Heart left ventricle (tissue), 16 donors: Measurements from ENCODE around the gene GSG1L. TPM values are rescaled to one million over a fixed set of nuclear protein-coding genes. Genes with fewer than 3 reads are reported as not detected.

Experiments used
- ATAC-seq, 4 donors: fragments of 200-7000 bp; cut with Tn5 transposase; one replicate each; pipeline ENCODE4 v1.9.1; 2020 to 2022; ENCODE audit warnings: moderate library complexity in 4 of 4, mild to moderate bottlenecking in 3 of 4, moderate number of reproducible peaks in 1 of 4
- DNase-seq, 5 donors: peaks; one replicate each; pipeline ENCODE4 v3.0.0-alpha.2; 2020
- H3K27ac ChIP-seq, 12 donors: fragments of 200-600 bp; sonication (generic) in 4 of 12; one replicate each; pipeline versions ENCODE4 v1.5.0 to v1.8.0; 2016 to 2022; ENCODE audit warnings: mild to moderate bottlenecking in 2 of 12
- H3K27me3 ChIP-seq, 9 donors: fragments of 200-600 bp; sonication (generic) in 2 of 9; one replicate each; pipeline versions ENCODE4 v1.5.1 to v1.8.0; 2016 to 2022; ENCODE audit warnings: mild to moderate bottlenecking in 3 of 9
- H3K36me3 ChIP-seq, 9 donors: fragments of 200-600 bp; sonication (generic) in 2 of 9; one replicate each; pipeline versions ENCODE4 v1.5.0 to v1.8.0; 2018 to 2022; ENCODE audit warnings: mild to moderate bottlenecking in 2 of 9
- H3K4me1 ChIP-seq, 12 donors: fragments of 200-600 bp; sonication (generic) in 4 of 12; one replicate each; pipeline versions ENCODE4 v1.5.0 to v1.8.0; 2016 to 2022; ENCODE audit warnings: mild to moderate bottlenecking in 3 of 12
- H3K4me3 ChIP-seq, 12 donors: fragments of 200-600 bp; sonication (generic) in 4 of 12; one replicate each; pipeline versions ENCODE4 v1.5.0 to v1.8.0; 2017 to 2022; ENCODE audit warnings: mild to moderate bottlenecking in 9 of 12, moderate library complexity in 4 of 12
- H3K9me3 ChIP-seq, 12 donors: fragments of 200-600 bp; sonication (generic) in 4 of 12; one replicate each; pipeline versions ENCODE4 v1.5.0 to v1.8.0; 2016 to 2022; ENCODE audit warnings: mild to moderate bottlenecking in 1 of 12
- POLR2A ChIP-seq, 2 donors: fragments of 450-650 bp; IDR thresholded peaks; one replicate each; pipeline ENCODE4 v1.6.1; 2017; ENCODE audit warnings: antibody characterized with exemption in 2 of 2, mild to moderate bottlenecking in 2 of 2, moderate library complexity in 2 of 2
- WGBS, 4 donors: extraction: QIAGEN DNeasy Blood & Tissue Kit in 2 of 4; methylation state at CpG; one replicate each; pipeline versions ENCODE4 v1.1.5 to v1.1.7; 2013 to 2018; 5-methylcytosine and 5-hydroxymethylcytosine counted together
- intact Hi-C, 10 donors: fragments of 100-400 bp; cut with DNase I; formaldehyde crosslinking; loops; one replicate each; pipeline versions ENCODE4 v1.11.1 to v1.14.2; 2022
- polyA plus RNA-seq, 2 donors: library from polyadenylated mRNA; stranded (reverse); fragments of 200-250 nt; gene quantifications; one replicate each; pipeline ENCODE4 v1.2.3, GENCODE V29; 2013
- total RNA-seq, 9 donors: library from RNA; depleted of rRNA in 2 of 9; stranded (reverse); fragments of >200 nt in 2 of 9; fragmentation: NEBNext Ultra II Directional in 3 of 9; extraction: Animal tissue kit (Norgen Biotek cat#: 25700) in 3 of 9; gene quantifications; one replicate each; pipeline versions ENCODE4 v1.1.0 to v1.2.4, GENCODE V29; 2016 to 2023
- TF ChIP-seq, protein P1 (sequence below), 12 donors: fragments of 200-600 bp; sonication (generic) in 4 of 12; IDR thresholded peaks; one replicate each; pipeline versions ENCODE4 v1.5.0 to v1.8.0; 2018 to 2022; ENCODE audit warnings: antibody characterized with exemption in 12 of 12, mild to moderate bottlenecking in 5 of 12
- donor health status: ischemic (EF 13 %, LVEDD 7.1; RV severe dilation, severe dysfunction).
- donor health status: healthy with polysubstance abuse.
- donor health status: DM: no; HTN: yes; CAD: no.
- donor health status: DM: no; HTN: no; CAD: no.
- donor health status: ischemic (EF 25% LVEDD 6.9; RV normal size, moderate dysfunction).
- donor health status: ischemic (EF 25% LVEDD 5.7; RV mildly dilated, moderate dysfunction).
- donor health status: healthy.
- donor health status: DM: yes; HTN: yes; CAD: no.
- donor health status: ischemic (EF 35%, LVEDD 5.7; RV mildly dilated, moderate dysfunction).
- donor health status: nonischemic (EF 11% LVEDD 7.7; RV severe dilation, severe dysfunction).
- donor health status: DM: yes; HTN: yes; CAD: no.
- donor health status: PGD.
- donor health status: ischemic (EF 29% LVEDD 5.4; RV normal size, mild dysfunction).
- donor health status: nonischemic (EF 23%, LVEDD 6.1; RV moderate dilation, normal function).

The GSG1L gene
- total and polyA plus RNA-seq, 11 donors = 0.11 to 8.7 (median 1.8) TPM; not detected in 4

DNA sequence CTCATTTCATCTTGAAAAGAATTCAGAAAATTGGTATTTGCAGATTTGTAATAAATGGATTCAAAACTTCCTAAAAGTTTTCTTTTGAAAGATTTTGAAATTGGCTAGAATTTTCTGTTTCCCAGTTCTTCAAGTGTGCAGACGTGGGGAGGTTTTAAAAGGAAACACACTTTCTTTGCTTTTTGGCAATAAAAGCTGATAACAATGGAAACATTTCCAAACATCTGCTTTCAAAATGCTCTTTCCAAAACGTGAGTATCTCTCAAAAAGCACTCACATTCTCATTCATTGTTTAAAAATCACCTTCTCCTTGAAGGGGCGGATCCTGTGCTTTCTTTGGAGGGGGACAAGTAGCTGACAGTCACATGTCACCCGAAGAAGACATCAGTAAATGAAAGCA, 8.6 kb upstream of the GSG1L start:
- H3K27ac ChIP-seq = no peak overlapping the region
- ATAC-seq = no peak
- no peaks in the 10 kb centered on the region for H3K36me3 ChIP-seq
- intact Hi-C loops = loop anchor here in 5 of 10 donors (5.0 to 10.0 kb wide), 6 partner anchors 63 to 437 kb away; no protein-coding TSS in a partner anchor
- H3K9me3 ChIP-seq = no peaks in the 10 kb centered on the region
- 39 to 51% (median 44%) methylated on average over 4 of the region's 4 CpGs for WGBS, 4 donors
- H3K4me1 ChIP-seq = peaks cover 0 to 10% (median 0%) of the 10 kb centered on the region in 12 donors
- H3K4me3 ChIP-seq = no peak overlapping the region
- peaks cover 0 to 19% (median 0%) of the 10 kb centered on the region in 9 donors for H3K27me3 ChIP-seq
- DNase-seq = no peak
- no peak for TF ChIP-seq POLR2A (IDR thresholded peaks at IDR 0.05)
- TF ChIP-seq, protein P1, sequence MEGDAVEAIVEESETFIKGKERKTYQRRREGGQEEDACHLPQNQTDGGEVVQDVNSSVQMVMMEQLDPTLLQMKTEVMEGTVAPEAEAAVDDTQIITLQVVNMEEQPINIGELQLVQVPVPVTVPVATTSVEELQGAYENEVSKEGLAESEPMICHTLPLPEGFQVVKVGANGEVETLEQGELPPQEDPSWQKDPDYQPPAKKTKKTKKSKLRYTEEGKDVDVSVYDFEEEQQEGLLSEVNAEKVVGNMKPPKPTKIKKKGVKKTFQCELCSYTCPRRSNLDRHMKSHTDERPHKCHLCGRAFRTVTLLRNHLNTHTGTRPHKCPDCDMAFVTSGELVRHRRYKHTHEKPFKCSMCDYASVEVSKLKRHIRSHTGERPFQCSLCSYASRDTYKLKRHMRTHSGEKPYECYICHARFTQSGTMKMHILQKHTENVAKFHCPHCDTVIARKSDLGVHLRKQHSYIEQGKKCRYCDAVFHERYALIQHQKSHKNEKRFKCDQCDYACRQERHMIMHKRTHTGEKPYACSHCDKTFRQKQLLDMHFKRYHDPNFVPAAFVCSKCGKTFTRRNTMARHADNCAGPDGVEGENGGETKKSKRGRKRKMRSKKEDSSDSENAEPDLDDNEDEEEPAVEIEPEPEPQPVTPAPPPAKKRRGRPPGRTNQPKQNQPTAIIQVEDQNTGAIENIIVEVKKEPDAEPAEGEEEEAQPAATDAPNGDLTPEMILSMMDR (IDR thresholded peaks at IDR 0.05) = no peak

DNA sequence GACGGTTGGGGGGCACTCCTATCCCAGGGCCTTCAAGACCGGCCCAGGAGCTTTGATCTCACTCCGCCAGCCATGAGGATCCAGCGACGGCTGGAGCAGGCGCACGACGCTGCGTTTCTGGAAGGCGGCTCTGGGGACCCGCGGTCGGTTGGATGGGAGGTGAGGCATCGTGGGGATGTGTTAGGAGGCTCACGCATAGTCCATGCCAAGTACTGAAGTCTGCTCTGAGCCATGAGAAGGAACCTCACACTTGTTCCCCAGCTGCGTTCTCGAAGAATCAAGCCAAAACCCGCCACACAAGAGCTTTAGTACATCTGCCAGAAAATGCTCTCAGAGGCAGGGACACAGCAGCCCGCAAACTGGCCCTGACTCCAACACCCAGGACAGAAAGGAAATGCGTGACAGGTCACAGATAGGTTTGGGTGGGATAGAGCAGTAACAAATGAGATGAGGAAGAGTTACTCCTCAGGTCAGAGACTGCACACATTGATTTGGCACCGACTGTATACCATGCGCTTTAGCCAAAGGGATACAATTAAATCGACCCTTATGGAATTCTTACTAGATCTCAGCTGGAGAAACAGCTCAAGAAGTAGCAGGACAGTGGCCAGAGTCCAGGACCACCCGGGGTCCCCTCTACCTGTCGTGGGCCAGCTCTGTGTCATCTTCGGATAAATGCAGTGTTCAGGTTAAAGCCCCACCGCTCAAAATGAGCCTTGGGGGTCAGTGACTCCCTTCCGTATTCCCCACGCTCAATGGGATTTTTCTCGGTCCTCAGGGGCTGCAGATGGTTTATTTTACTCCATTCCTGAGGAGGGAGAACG, 6.7 kb upstream of the GSG1L start:
- peaks cover 0 to 10% (median 0%) of the 10 kb centered on the region in 12 donors for H3K4me1 ChIP-seq
- WGBS, 4 donors = 60 to 64% (median 62%) methylated on average over 28 to 31 of the region's 31 CpGs
- H3K36me3 ChIP-seq = no peaks in the 10 kb centered on the region
- no peak overlapping the region for H3K4me3 ChIP-seq
- H3K27ac ChIP-seq = no peak overlapping the region
- intact Hi-C loops = loop anchor here in 9 of 10 donors (2.0 to 10.0 kb wide), 12 partner anchors 65 to 465 kb away; no protein-coding TSS in a partner anchor
- H3K9me3 ChIP-seq = no peaks in the 10 kb centered on the region
- DNase-seq = peak in 1 of 5 donors; percentile 47
- peak in 3 of 4 donors; percentile 14 to 30 (median 21) for ATAC-seq
- peaks cover 0 to 24% (median 0%) of the 10 kb centered on the region in 9 donors for H3K27me3 ChIP-seq
- TF ChIP-seq POLR2A (IDR thresholded peaks at IDR 0.05) = no peak
- TF ChIP-seq, protein P1 (IDR thresholded peaks at IDR 0.05) = no peak

DNA sequence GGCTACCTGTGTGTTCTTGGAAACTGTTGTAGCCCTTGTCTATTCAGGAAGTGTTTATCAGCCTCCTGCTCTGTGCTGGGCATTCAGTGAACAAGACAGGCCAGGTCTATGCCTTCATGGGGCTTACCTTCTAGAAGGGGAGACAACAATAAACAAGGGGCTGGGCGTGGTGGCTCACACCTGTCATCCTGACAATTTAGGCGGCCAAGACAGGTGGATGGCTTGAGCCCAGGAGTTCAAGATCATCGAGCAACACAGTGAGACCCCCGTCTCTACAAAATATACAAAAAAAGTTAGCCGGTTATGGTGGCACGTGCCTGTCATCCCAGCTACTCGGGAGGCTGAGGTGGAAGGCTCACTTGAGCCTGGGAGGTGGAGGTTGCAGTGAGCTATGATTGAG, 5.5 kb upstream of the GSG1L start:
- Histone ChIP-seq H3K4me1 (peaks cover 0 to 10% (median 0%) of the 10 kb centered on the region in 12 donors), H3K27ac (no peak overlapping the region), H3K36me3 (no peaks in the 10 kb centered on the region), H3K4me3 (no peak overlapping the region), H3K27me3 (peaks cover 0 to 30% (median 4%) of the 10 kb centered on the region in 9 donors), H3K9me3 (no peaks in the 10 kb centered on the region)
- WGBS, 4 donors = 85 to 89% (median 86%) methylated on average over 7 of the region's 7 CpGs
- intact Hi-C loops = loop anchor here in 6 of 10 donors (2.0 to 10.0 kb wide), 8 partner anchors 92 to 464 kb away; no protein-coding TSS in a partner anchor
- TF ChIP-seq, protein P1 (IDR thresholded peaks at IDR 0.05) = no peak
- TF ChIP-seq POLR2A (IDR thresholded peaks at IDR 0.05) = no peak
- no peak for ATAC-seq
- DNase-seq = peak in 1 of 5 donors; percentile 25
